NCI-H82 treated with DMSO at 0.1 percent for 48 hours (cell line): ENCODE results near the gene PGM2.
A peak's percentile ranks its signal among the peaks of the same experiment; 100 is the strongest.
"Not testable (repeated sequence)": the region's sequence is repeated elsewhere in the genome, so short reads cannot be mapped to it uniquely, and the experiment has no call there.

Source experiments
- DNase-seq: peaks from one replicate; lab custom pipeline; 2025; ENCODE audit not compliant: unreplicated experiment; lab: John Stamatoyannopoulos, UW

PGM2 gene

DNA sequence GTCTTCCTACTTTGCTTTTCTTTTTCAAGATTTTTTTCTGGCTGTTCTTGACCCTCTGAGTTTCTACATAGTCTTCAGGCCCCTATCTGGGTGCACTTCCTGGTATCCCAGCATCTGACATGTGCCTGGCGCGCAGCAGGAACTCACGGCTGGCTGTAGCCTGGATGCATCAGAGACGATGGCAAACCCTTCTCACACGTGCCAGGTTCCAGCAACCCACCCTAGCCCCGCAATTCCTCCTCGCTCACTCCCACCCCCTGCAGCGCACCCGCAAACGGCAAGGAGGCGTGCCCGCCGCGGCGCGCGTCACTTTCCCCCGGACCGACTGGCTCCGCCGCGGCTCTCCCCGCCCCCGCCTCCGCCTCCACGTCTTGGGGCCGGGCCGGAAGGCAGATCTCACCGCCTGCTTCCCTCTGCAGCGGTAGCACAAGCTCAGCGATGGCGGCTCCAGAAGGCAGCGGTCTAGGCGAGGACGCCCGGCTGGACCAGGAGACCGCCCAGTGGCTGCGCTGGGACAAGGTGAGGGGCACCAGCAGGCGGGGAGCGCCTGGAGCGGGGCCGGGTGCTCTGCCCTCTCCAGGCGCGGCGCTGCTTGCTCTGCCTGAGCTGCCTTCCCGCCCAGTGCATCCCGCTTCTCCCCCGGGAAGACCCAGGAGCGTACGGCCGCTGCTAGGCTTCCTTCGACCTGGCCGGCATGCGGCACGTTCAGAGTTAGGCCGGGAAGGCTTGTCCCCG lies at the start of gene PGM2:
TSS of gene PGM2 (plus strand) at position 392 of the 735 bp plus-strand sequence. CDS start at position 439, 47 bp downstream.
- peak; percentile 44 for DNase-seq

DNA sequence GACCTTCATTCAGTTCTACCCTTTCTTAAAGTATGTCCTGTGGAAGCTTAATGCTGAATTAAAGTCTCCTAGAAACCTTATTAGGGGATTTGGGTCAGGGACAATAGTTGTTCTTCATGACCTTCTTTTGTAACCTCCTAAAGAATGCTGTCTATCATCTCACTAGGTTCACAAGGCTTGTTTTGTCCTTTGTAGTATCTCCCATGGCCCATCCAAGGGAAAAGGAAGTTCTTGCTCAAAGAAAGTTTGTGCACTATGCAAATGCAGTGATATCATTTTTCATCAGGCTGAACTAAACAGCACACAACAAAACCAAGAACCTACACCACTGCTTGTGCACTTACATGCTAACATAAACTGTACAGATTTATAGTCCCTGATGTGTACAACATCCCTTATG lies 46.6 kb upstream of the PGM2 start:
- DNase-seq: no peak

DNA sequence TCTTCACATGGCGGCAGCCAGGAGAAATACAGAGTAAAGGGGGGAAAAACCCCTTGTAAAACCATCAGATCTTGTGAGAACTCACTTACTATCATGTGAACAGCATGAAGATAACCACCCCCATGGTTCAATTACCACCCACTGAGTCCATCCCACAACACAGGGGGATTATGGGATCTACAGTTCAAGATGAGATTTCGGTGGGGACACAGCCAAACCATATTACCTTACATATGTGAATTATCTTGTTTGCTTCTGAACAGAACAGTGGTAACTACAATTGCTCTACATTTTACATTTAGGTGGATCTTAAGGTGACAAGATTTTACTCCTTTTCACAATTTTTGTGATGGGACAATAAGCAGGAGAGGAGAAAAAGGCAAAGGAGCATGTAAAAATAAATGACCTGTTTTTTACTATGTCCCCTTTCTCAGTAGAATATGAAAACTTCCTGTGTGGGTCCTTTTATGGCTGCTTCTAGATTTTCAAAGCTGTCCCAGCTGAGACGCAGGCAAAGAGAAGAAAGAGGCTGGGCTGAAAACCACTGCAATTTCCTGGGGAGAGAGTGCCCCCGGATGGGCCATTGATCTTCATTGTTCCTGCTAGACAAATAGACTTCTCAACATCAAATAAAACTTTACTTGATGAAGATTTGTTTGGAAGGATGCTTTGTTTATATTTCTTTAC lies 45.9 kb upstream of the PGM2 start:
- DNase-seq: no peak

DNA sequence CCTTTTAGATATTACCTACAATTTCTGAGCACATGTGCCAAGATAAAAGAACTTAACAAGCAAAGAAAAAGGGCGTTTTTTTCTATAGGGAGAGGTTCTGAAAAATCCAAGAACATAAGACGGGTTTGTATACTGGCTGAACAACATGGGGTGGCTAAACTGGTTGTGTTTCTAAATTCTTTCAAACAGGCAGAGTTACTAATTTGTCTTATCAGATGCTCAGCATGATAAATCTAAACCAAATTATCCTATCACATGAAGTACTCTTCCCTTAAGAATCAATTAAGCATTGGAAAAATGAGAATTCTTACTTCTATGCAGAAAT lies 45.4 kb upstream of the PGM2 start:
- DNase-seq: no peak

DNA sequence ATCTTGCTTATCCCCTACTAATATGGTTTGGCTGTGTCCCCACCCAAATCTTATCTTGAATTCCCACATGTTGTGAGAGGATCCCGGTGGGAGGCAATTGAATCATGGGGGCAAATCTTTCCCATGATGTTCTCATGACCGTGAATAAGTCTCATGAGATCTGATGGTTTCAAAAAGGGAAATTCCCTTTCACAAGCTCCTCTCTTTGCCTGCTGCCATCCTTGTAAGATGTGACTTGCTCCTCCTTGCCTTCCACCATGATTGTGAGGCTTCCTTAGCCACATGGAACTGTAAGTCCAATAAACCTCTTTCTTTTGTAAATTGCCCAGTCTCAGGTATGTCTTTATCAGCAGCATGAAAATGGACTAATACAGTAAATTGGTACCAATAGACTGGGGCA lies 40.2 kb upstream of the PGM2 start:
- DNase-seq: not testable (repeated sequence)

DNA sequence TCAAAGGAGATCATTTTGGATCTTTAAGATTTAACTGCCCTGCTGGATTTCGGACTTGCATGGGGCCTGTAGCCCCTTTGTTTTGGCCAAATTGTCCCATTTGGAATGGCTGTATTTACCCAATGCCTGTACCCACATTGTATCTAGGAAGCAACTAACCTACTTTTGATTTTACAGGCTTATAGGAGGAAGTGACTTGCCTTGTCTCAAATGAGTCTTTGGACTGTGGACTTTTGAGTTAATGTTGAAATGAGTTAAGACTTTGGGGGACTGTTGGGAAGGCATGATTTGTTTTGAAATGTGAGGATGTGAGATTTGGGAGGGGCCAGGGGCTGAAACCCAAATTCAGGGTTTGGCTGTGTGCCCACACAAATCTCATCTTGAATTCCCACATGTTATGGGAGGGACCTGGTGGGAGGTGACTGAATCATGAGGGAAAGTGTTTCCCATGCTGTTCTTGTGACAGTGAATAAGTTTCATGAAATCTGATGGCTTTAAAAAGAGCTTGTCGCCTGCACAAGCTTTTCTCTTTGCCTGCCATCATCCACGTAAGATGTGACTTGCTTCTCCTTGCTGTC lies 38.5 kb upstream of the PGM2 start:
- DNase-seq: not testable (repeated sequence)

DNA sequence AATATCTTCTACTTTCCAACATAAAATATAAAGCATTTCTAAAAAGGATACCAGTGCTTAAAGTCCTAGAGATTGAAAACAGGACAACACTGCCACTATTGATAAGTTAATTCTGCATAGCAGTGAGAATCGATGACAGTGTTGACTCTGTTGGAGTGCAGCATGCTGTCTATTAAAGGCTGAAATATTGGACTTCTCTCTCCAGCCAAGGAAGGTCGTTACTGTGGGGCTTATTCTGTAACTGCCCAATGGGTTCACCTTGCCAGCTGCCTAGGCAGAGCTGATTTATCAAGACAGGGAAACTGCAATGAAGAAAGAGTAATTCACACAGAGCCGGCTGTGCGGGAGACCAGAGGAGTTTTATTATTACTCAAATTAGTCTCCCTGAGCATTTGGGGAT lies 37.7 kb upstream of the PGM2 start:
- DNase-seq: no peak

DNA sequence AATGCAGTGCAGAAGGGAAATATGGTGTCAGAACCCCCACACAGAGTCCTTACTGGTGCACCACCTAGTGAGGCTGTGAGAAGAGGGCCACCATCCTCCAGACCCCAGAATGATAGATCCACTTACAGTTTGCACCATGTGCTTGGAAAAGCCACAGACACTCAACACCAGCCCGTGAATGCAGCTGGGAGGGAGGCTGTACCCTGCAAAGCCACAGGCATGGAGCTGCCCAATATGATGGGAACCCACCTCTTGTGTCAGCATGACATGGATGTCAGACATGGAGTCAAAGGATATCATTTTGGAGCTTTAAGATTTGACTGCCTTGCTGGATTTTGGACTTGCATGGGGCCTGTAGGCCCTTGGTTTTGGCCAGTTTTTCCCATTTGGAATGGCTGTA lies 34.2 kb upstream of the PGM2 start:
- DNase-seq: no peak

DNA sequence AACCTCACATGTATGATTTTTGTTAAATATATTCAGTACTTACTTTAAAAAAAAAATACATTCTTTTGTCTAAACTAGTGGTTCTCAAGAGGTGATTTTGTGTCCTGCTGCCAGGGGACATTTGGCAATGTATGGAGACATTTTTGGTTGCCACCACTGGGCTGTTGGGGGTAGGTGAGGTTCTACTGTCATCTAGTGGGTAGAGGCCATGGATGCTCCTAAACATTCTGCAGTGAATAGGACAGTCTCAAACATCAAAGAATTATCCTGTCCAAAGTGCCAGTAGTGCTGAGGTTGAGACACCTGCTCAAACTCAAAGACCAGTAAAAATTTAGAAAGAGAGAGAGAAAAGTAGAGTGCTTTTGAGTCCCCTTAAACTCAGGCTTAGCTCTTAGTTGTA lies 32.9 kb upstream of the PGM2 start:
- no peak for DNase-seq

DNA sequence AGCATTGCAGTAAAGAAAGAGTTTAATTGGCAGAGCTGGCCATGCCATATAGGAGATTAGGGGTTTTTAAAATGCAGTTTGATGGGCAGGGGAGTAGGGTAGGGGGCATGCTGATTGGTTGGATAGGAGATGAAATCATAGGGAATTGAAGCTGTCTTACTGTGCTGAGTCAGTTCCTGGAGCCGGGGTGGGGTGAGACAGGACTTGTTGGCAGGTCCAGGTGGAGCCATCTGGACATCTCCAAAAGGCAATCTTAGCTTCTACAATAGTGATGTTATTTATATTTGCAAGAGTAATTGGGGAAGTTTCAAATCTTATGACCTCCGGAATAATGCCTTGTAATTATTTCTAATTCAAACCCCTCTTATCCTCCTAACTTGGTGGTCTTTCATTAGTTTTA lies 32.4 kb upstream of the PGM2 start:
- DNase-seq: no peak

DNA sequence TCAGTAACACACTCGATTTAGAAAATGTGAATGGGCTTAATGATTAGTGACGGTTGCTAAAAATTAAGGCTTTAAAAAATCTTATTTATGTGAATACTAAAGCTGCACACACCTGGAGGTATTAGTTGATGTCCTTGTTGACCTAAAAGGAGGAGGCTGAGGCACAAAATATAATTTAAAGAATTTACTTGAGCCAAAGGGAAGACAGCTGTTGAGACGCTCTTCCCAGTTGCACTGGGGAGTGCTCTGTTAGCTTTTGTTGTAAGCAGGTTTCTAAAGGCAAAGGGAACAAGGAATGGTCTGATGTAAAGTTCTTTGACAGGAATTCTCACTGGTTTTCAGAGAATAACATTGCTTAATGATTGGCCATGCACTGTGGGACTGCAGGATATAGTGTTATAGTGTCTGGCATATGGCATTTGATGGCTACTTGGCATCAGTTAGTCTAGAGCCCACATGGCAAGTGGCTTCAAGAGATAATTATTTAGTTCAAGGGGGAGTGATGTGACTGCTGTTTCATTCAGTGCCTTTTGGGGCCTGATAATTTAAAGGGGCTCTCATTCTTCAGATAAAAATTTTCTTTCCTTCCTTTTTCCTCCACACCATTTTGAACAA lies 30.8 kb upstream of the PGM2 start:
- no peak for DNase-seq

DNA sequence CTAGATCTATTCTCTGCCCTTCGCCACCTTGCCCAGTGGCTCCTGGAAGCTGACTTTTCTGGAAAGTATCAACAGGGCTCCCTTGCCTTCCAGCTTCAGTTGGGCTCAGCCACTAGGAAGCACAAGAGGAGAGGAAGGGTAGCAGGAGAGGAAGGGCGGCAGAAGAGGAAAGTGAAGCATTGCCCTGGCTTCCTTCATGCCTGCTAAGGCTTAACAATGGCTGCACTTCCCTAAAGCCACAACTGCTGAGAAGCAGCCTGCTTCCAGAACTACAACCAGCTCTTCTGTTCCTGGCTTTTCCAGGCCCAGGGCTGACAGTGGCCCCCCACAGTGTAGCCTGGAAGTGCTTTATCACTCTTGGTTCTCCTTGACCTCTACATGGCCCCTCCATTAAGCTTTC lies 29.1 kb upstream of the PGM2 start:
- no peak for DNase-seq

DNA sequence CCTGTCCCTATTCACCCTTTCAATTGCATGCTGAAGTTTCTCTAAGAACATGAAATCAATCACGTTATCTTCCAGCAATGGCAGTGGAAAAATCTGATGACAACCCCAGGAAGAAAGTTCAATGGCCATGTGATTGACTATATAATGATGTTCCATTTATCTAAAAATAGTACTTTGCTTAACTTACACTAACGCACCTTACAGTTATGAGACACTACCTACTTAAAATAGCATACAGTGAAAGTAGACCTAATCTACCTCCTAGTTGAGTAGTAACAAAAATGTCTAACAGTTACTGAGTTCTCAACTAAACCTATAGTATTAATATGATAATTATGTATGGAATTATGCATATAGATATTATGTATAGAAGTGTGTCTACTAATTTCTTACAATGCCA lies 28.6 kb upstream of the PGM2 start:
- no peak for DNase-seq

DNA sequence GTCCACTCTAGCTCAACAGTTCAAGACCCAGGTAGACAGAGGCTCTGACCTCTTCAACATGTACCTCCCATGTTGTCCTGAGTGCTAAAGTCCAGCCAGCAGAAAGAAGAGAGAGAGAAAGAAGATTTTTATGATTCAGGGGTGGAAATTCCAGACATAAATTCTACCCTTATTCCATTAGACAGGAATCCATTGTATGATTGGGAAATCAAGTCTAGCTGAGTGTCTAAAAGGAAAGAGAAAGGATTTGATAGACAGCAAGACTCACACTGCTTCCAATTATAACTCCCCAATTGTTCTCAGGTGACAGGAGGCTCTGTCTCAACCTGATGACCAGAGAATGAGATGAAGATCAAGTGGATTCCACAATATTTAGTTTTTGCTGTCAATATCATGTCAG lies 27.9 kb upstream of the PGM2 start:
- no peak for DNase-seq

DNA sequence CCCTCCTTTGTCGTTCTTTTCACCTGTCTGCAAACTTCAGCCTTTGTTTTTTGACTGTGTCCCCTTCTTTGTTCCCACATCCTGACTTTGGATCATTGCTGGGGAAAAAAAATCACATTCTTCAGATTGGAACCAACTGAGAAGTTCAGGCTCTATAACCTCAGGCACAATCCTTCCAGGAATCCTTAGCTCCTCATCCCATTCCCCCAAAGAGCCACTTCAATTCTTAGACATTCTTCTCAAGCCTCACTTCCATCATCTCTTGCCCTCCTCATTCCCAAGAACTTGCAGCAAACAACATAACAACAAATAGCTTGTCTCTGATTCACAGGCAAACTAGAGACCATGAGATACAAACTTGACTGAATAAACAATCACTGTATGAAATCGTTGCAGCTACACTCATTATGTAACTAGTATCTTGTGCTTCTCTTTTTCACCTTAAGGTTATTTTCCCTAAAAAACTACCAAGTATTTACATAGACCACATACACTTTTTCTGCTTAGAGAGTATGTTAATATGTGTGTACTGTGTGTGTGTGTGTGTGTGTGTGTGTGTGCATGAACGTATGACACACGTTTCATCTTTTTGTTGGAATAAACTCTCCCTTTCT lies 26.4 kb upstream of the PGM2 start:
- DNase-seq: no peak

DNA sequence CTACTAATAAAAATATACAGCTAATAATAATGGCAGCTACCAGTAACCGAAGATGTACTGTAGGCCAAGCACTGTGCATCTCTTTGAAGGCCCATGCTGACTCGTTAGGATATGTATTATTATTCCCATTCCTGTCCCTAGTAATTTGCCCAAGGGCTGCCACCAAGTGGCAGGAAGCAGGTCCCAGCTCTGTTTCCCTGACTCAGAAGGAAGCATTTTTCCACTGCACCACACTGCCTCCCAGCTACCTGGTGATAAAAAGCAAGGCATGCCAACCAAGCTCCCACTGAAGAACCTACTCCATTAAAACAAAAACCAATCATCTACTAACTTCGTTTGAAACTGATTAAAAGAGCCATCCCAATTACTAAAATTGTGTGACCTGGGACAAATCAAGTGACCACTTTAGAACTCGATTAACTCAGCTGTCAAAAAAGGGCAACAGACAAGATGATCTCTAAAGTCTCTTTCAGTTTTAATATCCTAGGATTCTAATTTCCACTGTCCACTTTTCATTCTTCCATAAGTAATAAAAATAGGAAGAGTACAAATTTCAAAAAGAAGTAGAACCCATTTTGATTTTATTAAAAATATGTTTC lies 24.3 kb upstream of the PGM2 start:
- DNase-seq: peak; percentile 16

DNA sequence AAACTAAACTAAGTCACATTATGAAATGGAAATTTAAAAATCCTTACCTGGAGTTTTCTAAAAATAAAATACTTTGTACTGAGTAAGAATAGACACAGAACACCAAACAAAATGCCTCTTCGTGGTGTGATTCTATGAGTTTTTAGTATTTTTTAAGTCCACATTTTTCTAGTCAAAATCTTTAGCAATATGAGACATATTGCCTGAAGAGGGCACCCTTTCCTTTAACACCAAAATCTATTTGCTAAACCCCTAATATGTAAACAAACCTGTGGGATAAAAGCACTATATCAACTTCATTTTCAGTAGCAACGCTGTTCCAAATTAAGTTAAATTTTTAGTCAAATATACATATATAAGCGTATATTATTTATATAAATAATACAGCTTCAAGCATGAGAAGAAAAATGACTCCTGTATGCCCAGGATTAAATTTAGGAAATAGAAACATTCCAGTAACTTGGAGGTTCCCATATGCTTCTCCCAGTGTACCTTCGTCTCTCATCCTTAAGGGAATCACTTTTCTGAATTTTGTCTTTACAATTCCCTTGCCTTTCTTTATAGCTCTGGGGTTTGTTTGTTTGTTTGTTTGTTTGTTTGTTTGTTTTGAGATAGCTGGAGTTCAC lies 23.0 kb upstream of the PGM2 start:
- DNase-seq: peak; percentile 3

DNA sequence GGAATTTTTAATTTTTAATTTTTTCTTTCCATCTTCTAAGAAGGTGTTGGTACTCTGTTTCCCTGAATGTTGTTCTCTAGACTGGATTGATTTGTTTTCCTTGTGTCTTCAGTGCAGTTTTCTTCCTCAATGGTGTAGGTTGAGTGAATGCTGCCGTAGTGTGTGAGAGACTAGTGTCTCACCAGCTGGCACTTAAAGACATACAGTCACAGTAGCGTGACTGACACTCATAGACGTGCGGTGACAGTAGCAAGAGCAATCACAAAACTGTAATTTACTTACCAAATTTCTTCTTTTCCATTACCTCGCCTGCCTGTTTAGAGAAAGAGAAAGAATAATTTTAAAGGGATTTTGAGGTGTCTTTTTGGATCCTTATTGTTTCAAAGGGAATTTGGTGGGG lies 21.4 kb upstream of the PGM2 start:
- no peak for DNase-seq

DNA sequence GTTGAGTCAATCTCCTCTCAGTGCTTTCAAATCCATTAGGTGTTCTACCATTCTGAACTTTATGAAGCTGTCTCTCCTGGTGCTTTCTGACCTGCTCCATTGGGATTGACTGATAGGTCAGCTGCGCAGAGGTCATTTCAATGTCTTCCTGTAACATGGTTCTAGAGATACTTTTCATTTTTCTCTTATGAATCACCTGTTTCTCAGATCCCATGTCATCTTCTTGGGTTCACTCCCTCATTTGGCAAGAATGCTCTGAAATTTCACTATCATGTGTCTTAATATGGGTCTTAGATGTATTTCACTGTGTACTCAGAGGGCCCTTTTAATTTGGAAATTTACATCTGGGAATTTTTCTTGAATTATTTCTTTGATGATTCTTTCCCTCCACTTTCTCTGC lies 13.8 kb upstream of the PGM2 start:
- DNase-seq: no peak

DNA sequence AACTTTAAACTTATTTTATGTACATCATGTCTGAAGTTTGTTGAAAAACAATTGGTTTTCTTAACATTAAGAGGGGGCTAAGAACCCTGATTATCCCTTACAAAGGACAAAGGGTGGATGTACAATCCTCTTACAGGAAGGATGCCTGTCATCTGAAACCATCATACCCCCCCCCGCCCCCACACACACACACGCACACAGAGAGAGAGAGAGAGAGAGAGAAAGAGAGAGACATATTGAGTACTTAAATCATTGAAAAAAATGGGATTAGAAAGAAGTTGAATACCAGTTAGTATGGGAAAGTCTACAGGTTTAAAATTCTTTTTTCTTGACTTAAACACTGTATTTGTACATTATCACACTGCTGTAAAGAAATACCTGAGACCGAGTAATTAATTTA lies 10.9 kb upstream of the PGM2 start:
- DNase-seq: peak; percentile 7

DNA sequence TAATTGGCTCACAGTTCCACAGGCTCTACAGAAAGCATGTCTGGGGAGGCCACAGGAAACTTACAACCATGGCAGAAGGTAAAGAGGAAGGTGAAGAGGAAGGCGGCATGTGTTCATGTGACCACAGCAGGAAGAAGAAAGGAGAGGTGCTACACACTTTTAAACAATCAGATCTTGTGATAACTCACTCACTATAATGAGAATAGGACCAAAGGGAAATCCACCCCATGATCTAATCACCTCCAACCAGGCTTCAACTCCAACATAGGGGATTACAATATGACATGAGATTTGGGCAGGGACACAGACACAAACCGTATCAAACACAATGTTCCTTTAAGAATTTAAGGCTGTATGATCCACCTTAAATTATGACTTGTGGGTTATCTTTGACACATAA lies 10.5 kb upstream of the PGM2 start:
- no peak for DNase-seq
